ENCODE results near the gene PUSL1. TPM values are rescaled to one million over a fixed set of nuclear protein-coding genes. Genes with fewer than 3 reads are reported as not detected.

The PUSL1 gene
- total and polyA plus RNA-seq, 2 donors (not counting 1 experiment from before 2014, with no cell fraction given) = 15.7 to 25.8 TPM

DNA sequence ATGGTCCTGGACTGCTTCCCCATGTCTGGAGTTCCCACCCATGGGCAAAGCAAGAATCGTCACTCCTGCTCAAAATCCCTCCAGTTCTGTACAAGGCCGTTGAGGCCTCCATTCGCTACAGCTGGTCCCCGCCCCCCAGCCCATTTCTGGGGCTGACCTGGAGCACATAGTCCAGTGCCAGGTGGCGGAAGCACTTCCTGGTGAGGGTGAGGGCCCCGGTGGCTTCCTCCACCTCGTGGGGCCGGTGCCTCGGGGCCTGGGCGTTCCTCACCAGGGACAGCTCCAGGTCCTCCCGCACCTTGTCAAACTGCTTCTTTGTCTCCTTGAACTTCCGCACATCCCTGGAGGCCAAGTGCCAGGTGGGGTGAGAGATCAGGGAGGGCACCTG, 8.1 kb upstream of the PUSL1 start:
- Histone ChIP-seq H3K4me2 (replicated peaks; ENCODE audit: low read depth, low read length, poor library complexity, severe bottlenecking) (no peak overlapping the region), H4K20me1 (ENCODE audit: control insufficient read depth, insufficient read depth, low read length, poor library complexity, severe bottlenecking) (peaks cover 27% of the 10 kb centered on the region), H2AFZ (ENCODE audit: insufficient read depth, low read depth, low read length, poor library complexity, severe bottlenecking) (no peak overlapping the region), H3K27me3 (replicated peaks in 1 of 4; ENCODE audit: control extremely low read depth in 1 of 4, control insufficient read depth in 3 of 4, insufficient read depth in 4 of 4, low read length in 3 of 4) (no peaks in the 10 kb centered on the region), H3K79me2 (ENCODE audit: control insufficient read depth, insufficient read depth, low read length) (peaks cover 17% of the 10 kb centered on the region), H3K4me1 (ENCODE audit: control insufficient read depth in 2 of 2, insufficient read depth in 2 of 2, low read length in 2 of 2) (peaks cover 9 to 18% of the 10 kb centered on the region in 2 donors), H3K9ac (ENCODE audit: low read length) (no peak overlapping the region), H3K4me3 (ENCODE audit: control extremely low read depth in 1 of 5, extremely low read depth in 1 of 5, insufficient read depth in 1 of 5, low read depth in 2 of 5, low read length in 4 of 5) (no peak overlapping the region), H3K27ac (ENCODE audit: low read length in 2 of 2) (no peak overlapping the region), H3K36me3 (replicated peaks in 1 of 2; ENCODE audit: control extremely low read depth in 1 of 2, control insufficient read depth in 1 of 2, extremely low read depth in 1 of 2, insufficient read depth in 2 of 2, low read length in 1 of 2) (no peaks in the 10 kb centered on the region), H3K9me3 (ENCODE audit: control extremely low read depth in 1 of 3, control insufficient read depth in 2 of 3, insufficient read depth in 1 of 3, low read length in 2 of 3) (no peaks in the 10 kb centered on the region)
- Mint-ChIP-seq H3K4me3 (no peak overlapping the region), H3K9me3 (ENCODE audit: insufficient read depth) (no peaks in the 10 kb centered on the region), H3K27me3 (no peaks in the 10 kb centered on the region), H3K27ac (no peak overlapping the region), H3K4me1 (peaks cover 12% of the 10 kb centered on the region)
- ChIA-PET CTCF (interaction anchor here (0.7 to 2.2 kb wide), 3 partner anchors 9 to 317 kb away, joined by 3 to 9 read pairs (median 3); no protein-coding TSS in a partner anchor), POLR2A (no interaction called here)
- 94% methylated on average over 12 of the region's 12 CpGs for WGBS (ENCODE audit: insufficient coverage)
- no peak for TF ChIP-seq EZH2 (IDR thresholded peaks at IDR 0.05; ENCODE audit: borderline replicate concordance, insufficient read depth, low read depth, low read length, poor library complexity, severe bottlenecking)
- TF ChIP-seq, protein P1, sequence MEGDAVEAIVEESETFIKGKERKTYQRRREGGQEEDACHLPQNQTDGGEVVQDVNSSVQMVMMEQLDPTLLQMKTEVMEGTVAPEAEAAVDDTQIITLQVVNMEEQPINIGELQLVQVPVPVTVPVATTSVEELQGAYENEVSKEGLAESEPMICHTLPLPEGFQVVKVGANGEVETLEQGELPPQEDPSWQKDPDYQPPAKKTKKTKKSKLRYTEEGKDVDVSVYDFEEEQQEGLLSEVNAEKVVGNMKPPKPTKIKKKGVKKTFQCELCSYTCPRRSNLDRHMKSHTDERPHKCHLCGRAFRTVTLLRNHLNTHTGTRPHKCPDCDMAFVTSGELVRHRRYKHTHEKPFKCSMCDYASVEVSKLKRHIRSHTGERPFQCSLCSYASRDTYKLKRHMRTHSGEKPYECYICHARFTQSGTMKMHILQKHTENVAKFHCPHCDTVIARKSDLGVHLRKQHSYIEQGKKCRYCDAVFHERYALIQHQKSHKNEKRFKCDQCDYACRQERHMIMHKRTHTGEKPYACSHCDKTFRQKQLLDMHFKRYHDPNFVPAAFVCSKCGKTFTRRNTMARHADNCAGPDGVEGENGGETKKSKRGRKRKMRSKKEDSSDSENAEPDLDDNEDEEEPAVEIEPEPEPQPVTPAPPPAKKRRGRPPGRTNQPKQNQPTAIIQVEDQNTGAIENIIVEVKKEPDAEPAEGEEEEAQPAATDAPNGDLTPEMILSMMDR (IDR thresholded peaks at IDR 0.05) = no peak
- DNase-seq (no peak), ATAC-seq (ENCODE audit: low read depth) (no peak)
- intact Hi-C loops (cut with micrococcal nuclease) = no loop called here

DNA sequence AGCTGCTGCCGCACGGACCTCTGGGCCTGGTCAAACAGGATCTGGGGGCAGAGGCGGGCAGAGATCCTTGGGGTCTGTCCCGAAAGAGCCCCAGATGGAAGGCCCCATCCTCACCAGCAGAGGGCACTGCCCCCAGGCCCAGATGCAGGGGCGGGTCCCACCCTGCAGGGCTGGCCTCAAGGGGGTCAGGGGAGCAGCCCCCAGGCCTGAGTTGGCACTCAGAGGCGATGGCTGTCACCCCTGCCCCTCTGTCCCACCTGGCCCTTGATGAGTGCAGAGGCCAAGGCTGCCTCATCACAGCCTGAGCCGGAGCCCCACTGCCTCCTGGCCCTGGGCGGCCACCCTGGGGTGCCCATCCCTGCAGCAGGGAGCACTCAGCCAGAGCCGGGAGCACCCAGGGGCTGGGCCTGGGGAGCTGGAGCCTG, 6.4 kb upstream of the PUSL1 start:
- Mint-ChIP-seq H3K4me1 (peaks cover 29% of the 10 kb centered on the region), H3K27me3 (no peaks in the 10 kb centered on the region), H3K27ac (no peak overlapping the region), H3K9me3 (ENCODE audit: insufficient read depth) (no peaks in the 10 kb centered on the region), H3K4me3 (no peak overlapping the region)
- Histone ChIP-seq H3K4me3 (ENCODE audit: control extremely low read depth in 1 of 5, extremely low read depth in 1 of 5, insufficient read depth in 1 of 5, low read depth in 2 of 5, low read length in 4 of 5) (no peak overlapping the region), H4K20me1 (ENCODE audit: control insufficient read depth, insufficient read depth, low read length, poor library complexity, severe bottlenecking) (peaks cover 42% of the 10 kb centered on the region), H3K79me2 (ENCODE audit: control insufficient read depth, insufficient read depth, low read length) (peaks cover 29% of the 10 kb centered on the region), H2AFZ (ENCODE audit: insufficient read depth, low read depth, low read length, poor library complexity, severe bottlenecking) (no peak overlapping the region), H3K4me2 (replicated peaks; ENCODE audit: low read depth, low read length, poor library complexity, severe bottlenecking) (no peak overlapping the region), H3K9ac (ENCODE audit: low read length) (no peak overlapping the region), H3K27ac (ENCODE audit: low read length in 2 of 2) (no peak overlapping the region), H3K27me3 (replicated peaks in 1 of 4; ENCODE audit: control extremely low read depth in 1 of 4, control insufficient read depth in 3 of 4, insufficient read depth in 4 of 4, low read length in 3 of 4) (no peaks in the 10 kb centered on the region), H3K36me3 (replicated peaks in 1 of 2; ENCODE audit: control extremely low read depth in 1 of 2, control insufficient read depth in 1 of 2, extremely low read depth in 1 of 2, insufficient read depth in 2 of 2, low read length in 1 of 2) (no peaks in the 10 kb centered on the region), H3K9me3 (ENCODE audit: control extremely low read depth in 1 of 3, control insufficient read depth in 2 of 3, insufficient read depth in 1 of 3, low read length in 2 of 3) (no peaks in the 10 kb centered on the region), H3K4me1 (ENCODE audit: control insufficient read depth in 2 of 2, insufficient read depth in 2 of 2, low read length in 2 of 2) (peaks cover 26 to 35% of the 10 kb centered on the region in 2 donors)
- TF ChIP-seq EZH2 (IDR thresholded peaks at IDR 0.05; ENCODE audit: borderline replicate concordance, insufficient read depth, low read depth, low read length, poor library complexity, severe bottlenecking) = no peak
- TF ChIP-seq, protein P1 (IDR thresholded peaks at IDR 0.05) = peak; percentile 66
- no peak for ATAC-seq (ENCODE audit: low read depth)
- POLR2A ChIA-PET = no interaction called here
- DNase-seq = no peak
- intact Hi-C loops (cut with micrococcal nuclease) = no loop called here
- CTCF ChIA-PET = interaction anchor here (2.2 kb wide), 1 partner anchor 10 kb away, joined by 9 read pairs; no protein-coding TSS in a partner anchor
- WGBS (ENCODE audit: insufficient coverage) = 90% methylated on average over 9 of the region's 9 CpGs

Data from B cell (primary cell).